Measurements from ENCODE around the gene AIP.

AIP gene

GRCh38 chr11:67486481-67487195 lies 3.8 kb downstream of the AIP start:
- Histone ChIP-seq H3K4me3 (replicated peaks; ENCODE audit: insufficient read depth, low read length) (no peak overlapping the region), H3K27ac (replicated peaks) (no peak overlapping the region), H3K27me3 (ENCODE audit: insufficient read depth, poor library complexity, severe bottlenecking) (no peaks in the 10 kb centered on the region)
- DNase-seq (ENCODE audit: low read depth in 1 of 2, low spot score in 1 of 2) = no peak
- no peak for TF ChIP-seq POLR2AphosphoS5 (IDR thresholded peaks at IDR 0.05; ENCODE audit: low read depth)
- TF ChIP-seq CTCF (IDR thresholded peaks at IDR 0.05; ENCODE audit: insufficient read depth, low read length) = no peak
- TF ChIP-seq REST (IDR thresholded peaks at IDR 0.05; ENCODE audit: insufficient replicate concordance, low read depth) = no peak
- no peak for TF ChIP-seq GABPA (IDR thresholded peaks at IDR 0.05; ENCODE audit: low read depth)
- no peak for TF ChIP-seq SPI1 (IDR thresholded peaks at IDR 0.05; ENCODE audit: borderline replicate concordance, low read depth)

GRCh38 chr11:67489203-67489884 lies 6.5 kb downstream of the AIP start:
- H3K27ac ChIP-seq (replicated peaks) = no peak overlapping the region
- H3K27me3 ChIP-seq (ENCODE audit: insufficient read depth, poor library complexity, severe bottlenecking) = no peaks in the 10 kb centered on the region
- no peak overlapping the region for H3K4me3 ChIP-seq (replicated peaks; ENCODE audit: insufficient read depth, low read length)
- TF ChIP-seq REST (IDR thresholded peaks at IDR 0.05; ENCODE audit: insufficient replicate concordance, low read depth) (no peak), CTCF (IDR thresholded peaks at IDR 0.05; ENCODE audit: insufficient read depth, low read length) (no peak), SPI1 (IDR thresholded peaks at IDR 0.05; ENCODE audit: borderline replicate concordance, low read depth) (no peak), POLR2AphosphoS5 (IDR thresholded peaks at IDR 0.05; ENCODE audit: low read depth) (no peak), GABPA (IDR thresholded peaks at IDR 0.05; ENCODE audit: low read depth) (no peak)
- DNase-seq (ENCODE audit: low read depth in 1 of 2, low spot score in 1 of 2) = no peak

- Histone ChIP-seq H3K27ac (replicated peaks) (no peak overlapping the region), H3K27me3 (ENCODE audit: insufficient read depth, poor library complexity, severe bottlenecking) (no peaks in the 10 kb centered on the region), H3K4me3 (replicated peaks; ENCODE audit: insufficient read depth, low read length) (no peak overlapping the region)
- TF ChIP-seq CTCF (IDR thresholded peaks at IDR 0.05; ENCODE audit: insufficient read depth, low read length) (no peak), POLR2AphosphoS5 (IDR thresholded peaks at IDR 0.05; ENCODE audit: low read depth) (no peak), SPI1 (IDR thresholded peaks at IDR 0.05; ENCODE audit: borderline replicate concordance, low read depth) (no peak), REST (IDR thresholded peaks at IDR 0.05; ENCODE audit: insufficient replicate concordance, low read depth) (no peak), GABPA (IDR thresholded peaks at IDR 0.05; ENCODE audit: low read depth) (no peak)
- DNase-seq (ENCODE audit: low read depth in 1 of 2, low spot score in 1 of 2) = no peak
Measured at GRCh38 chr11:67489885-67490726, 7.3 kb downstream of the AIP start.
